ENCODE results near the gene SCN9A.

DNA sequence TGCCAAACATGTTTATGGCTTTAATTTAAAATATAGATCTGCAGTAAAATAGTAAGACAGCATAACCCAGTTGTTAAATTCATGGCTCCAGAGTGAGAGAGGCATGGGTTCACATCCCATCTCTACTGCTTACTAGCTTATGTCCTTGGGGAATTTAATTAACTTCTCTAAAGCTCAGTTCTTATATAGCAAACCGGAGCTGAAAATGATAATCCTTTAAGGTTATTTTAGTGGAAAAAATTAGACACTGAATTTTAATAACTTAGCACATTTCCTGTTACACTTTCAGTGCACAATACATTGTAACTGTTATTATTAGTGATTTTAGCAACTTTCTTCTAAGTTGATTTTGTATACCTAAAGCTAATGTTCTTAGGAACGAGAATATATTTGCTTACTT lies 14.8 kb downstream of the SCN9A start:
- TF ChIP-seq, protein P1, sequence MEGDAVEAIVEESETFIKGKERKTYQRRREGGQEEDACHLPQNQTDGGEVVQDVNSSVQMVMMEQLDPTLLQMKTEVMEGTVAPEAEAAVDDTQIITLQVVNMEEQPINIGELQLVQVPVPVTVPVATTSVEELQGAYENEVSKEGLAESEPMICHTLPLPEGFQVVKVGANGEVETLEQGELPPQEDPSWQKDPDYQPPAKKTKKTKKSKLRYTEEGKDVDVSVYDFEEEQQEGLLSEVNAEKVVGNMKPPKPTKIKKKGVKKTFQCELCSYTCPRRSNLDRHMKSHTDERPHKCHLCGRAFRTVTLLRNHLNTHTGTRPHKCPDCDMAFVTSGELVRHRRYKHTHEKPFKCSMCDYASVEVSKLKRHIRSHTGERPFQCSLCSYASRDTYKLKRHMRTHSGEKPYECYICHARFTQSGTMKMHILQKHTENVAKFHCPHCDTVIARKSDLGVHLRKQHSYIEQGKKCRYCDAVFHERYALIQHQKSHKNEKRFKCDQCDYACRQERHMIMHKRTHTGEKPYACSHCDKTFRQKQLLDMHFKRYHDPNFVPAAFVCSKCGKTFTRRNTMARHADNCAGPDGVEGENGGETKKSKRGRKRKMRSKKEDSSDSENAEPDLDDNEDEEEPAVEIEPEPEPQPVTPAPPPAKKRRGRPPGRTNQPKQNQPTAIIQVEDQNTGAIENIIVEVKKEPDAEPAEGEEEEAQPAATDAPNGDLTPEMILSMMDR (IDR thresholded peaks at IDR 0.05 in 2 of 3, conservative IDR thresholded peaks at IDR 0.05 in 1 of 3; ENCODE audit: borderline replicate concordance in 1 of 3, insufficient read depth in 1 of 3, low read depth in 2 of 3, low read length in 2 of 3) = no peak
- TF ChIP-seq, protein P2, sequence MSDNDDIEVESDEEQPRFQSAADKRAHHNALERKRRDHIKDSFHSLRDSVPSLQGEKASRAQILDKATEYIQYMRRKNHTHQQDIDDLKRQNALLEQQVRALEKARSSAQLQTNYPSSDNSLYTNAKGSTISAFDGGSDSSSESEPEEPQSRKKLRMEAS (IDR thresholded peaks at IDR 0.05) = no peak
